Fibroblast of upper back skin (primary cell): ENCODE results near the gene HS3ST4.
"Not testable (repeated sequence)": the region's sequence is repeated elsewhere in the genome, so short reads cannot be mapped to it uniquely, and the experiment has no call there.

ENCODE experiments used
- DNase-seq: peaks from one replicate; pipeline ENCODE4 v3.0.0-alpha.2; 2013

Gene HS3ST4

DNA sequence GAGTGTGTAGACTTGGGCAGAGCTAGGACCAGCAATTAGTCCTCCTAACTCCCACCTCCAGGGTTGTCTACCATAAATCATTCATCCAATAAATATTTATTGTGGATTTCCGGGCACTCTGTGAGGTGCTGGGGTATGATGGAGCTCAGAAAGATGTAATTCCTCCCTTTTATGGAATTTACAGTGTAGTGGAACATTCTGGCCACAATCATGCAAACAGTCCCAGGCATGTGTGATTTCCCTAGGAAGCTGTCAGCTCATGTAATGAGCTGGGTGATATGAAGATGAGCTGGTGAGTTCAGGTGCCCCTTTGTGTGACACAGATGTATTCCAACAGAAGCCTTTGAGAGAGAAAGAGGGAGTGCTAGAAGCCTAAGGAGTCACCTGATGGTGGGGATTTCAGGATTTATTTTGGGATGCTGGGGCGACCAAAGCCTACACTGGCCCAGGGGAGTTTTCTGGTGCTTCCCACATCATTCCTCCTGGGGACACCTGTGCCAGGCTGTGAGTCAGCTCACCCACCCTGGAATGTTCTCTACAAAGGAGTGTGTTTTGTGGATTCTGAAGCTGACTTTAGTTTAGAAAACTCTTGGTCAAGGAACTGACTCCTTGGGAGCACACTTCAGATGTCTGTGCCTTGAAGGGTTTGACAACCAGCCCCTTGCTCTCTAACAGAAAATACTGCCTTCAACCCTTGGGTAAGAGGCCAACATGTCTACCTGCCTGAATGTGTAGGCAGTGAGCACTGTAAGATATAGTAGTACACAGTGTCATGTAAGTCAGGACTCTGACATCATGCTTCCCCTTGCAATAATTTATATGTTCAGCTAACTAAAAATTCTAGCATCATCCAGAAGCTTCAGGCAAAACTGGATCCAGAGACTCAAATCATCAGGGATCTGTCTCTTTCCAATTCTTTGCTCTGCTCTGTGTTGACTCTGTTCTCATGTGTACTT, 42.9 kb downstream of the HS3ST4 start:
- no peak for DNase-seq

DNA sequence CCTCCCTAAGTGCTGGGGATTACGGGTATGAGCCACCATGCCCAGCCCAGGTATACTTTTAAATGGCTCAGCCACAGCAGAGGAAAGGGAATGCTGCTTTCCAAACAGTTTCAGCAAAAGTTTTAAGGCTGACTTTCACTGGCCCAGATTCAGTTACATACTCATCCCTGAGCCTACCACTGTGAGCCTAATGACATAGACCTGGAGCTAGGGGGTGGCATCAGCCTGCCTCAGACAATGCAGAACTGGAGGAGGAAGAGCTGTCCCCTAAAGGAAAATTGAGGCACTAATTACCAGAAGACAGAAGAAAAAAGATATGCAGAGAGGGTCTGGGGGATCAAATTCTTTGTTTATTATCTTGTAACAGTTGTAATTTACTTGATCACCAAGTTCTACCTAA, 43.9 kb downstream of the HS3ST4 start:
- DNase-seq = no peak

DNA sequence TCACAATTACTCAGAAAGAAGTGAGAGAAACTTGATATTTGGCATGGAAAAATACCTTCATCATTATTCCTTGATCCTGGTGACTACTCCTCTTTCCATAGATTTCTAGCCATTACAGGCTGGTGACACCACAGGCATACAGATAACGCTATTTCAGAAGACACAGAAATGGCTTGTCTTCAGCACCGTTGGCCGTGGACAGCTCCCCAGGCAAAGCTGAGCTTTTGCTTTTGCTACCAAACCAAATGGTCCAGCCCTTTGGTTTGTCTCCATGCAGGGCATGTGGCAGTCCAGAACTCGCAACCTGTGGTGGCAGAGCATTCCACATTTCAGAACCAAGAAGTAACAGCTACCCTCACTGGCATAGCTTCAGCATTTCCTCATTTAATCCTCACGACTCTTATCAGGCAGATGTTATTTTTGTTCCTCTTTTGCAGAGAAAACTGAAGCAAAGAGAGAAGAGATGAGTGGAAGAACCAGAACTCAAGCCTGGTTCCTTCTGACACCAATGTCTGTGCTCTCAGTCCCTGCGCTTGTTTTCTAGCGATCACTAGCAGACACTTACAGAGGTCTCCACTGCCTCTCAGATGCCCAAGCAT, 55.5 kb downstream of the HS3ST4 start:
- no peak for DNase-seq

- no peak for DNase-seq
Observed at GRCh38 chr16:25748092-25748654, 56.4 kb downstream of the HS3ST4 start.

GRCh38 chr16:25750488-25751216, 58.9 kb downstream of the HS3ST4 start:
- no peak for DNase-seq

- DNase-seq = no peak
Observed at GRCh38 chr16:25751230-25751835, 59.6 kb downstream of the HS3ST4 start.

DNA sequence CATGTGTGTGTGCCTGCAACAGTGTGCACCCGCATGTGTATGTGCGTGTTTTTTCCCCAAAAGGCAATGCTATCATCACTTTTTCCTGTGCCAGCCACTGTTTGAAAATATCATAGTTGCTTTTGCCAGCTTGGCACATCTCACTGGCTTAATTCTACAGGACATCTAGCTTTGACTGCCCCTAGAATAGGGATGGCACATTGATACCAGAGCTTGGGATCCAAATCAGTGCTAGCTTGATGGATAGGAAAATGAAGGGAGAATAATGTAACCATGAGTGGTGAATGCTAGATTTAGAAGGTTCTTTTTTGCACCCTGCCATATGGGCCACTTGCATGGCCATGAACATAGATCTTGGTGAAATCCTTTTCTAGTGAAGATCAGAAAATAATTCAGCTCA, 72.7 kb downstream of the HS3ST4 start:
- DNase-seq = no peak

DNA sequence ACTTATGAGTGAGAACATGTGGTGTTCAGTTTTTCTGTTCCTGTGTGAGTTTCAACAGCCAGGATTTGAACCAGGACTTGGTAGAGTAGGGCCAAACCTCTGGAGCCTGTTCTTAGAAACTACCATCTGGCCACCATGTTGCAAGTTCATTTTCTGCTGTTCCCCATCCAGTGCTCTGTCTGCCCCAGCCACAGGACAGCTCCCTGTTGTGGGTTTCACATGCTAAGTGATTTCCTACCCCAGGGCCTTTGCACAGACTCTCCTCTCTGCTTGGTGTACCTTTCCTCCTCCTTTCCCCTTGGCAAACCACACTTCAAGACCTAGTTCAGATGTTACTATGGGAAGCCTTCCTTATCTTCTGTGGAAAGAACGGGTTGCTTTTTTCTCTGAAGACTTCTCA, 79.5 kb downstream of the HS3ST4 start:
- no peak for DNase-seq

- DNase-seq = no peak
Observed at GRCh38 chr16:25771812-25772568, 80.2 kb downstream of the HS3ST4 start.

- DNase-seq = not testable (repeated sequence)
Observed at GRCh38 chr16:25776214-25776613, 84.5 kb downstream of the HS3ST4 start.

- DNase-seq = no peak
Observed at GRCh38 chr16:25783226-25783625, 91.5 kb downstream of the HS3ST4 start.

- no peak for DNase-seq
Observed at GRCh38 chr16:25785361-25785760, 93.6 kb downstream of the HS3ST4 start.

- DNase-seq = no peak
Observed at GRCh38 chr16:25786748-25787147, 95.0 kb downstream of the HS3ST4 start.

GRCh38 chr16:25788637-25789036, 96.9 kb downstream of the HS3ST4 start:
- no peak for DNase-seq

GRCh38 chr16:25796239-25796638, 104.5 kb downstream of the HS3ST4 start:
- DNase-seq = no peak

- DNase-seq = no peak
Observed at GRCh38 chr16:25798065-25798464, 106.3 kb downstream of the HS3ST4 start.

DNA sequence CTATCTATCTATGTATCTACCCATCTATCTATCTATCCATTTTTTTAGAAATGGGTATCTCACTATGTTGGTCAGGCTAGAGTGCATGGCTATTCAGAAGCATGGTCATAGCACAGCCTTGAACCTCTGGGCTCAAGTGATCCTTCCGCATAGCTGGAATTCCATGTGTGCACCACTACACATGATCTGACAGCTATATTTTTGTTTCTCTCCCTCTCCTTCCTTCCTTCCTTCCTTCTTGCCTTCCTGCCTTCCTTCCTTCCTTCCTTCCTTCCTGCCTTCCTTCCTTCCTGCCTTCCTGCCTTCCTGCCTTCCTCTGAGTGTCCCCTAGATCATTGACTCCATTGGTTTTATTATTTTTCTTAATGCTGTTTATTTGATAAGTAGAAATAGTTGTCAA, 108.1 kb downstream of the HS3ST4 start:
- no peak for DNase-seq

DNA sequence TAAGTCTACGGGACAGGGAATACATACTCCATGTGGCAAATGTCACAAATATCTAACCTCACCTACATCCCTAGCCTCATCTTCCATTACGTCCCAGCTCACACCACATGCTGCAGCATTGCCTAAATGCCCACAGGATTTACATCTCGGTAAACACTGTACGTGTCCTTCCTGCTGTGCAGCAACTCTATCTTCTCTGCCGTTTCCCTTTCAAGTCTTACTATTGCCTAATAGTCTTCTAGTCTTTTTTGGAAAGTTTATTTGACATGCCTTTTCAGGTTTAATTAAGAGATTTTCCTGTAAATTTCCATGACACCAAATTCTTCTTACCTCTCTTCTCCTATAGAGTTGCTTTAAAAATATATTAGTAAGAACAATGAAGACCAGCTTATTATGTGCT, 120.5 kb downstream of the HS3ST4 start:
- no peak for DNase-seq

DNA sequence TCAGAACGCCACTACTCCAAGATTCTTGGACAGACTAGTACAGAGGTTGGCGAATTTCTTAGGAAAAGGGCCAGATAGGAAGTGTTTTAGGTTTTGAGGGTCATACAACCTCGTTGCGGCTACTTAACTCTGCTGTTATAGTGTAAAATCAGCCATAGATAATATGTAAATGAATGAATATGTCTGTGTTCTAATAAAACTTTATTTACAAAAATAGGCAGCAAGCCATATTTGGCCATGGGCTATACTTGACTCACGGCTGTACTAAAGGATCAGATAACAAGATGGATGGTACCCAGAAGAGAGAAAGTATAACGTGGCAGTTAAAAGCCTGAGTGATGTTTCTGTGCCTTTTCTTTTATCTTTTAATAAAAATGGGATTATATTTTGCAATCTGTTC, 125.5 kb downstream of the HS3ST4 start:
- no peak for DNase-seq

DNA sequence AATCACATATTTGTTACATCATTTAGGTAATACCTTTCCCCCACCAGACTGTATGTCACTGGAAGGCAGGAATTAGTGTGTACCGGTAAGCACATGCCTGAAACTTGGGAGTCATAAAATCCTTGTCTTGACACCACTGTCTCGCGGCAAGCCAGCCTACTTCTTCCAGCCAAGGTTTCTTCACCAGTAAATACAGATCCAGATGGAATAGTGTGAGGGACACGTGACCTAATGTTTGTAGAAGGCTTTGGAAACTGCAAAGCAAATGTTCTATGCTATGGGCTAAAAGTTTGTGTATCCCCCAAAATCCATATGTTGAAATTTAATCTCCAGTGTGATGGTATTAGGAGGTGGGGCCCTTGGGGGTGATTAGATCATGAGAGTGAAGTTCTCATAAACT, 126.1 kb downstream of the HS3ST4 start:
- no peak for DNase-seq

DNA sequence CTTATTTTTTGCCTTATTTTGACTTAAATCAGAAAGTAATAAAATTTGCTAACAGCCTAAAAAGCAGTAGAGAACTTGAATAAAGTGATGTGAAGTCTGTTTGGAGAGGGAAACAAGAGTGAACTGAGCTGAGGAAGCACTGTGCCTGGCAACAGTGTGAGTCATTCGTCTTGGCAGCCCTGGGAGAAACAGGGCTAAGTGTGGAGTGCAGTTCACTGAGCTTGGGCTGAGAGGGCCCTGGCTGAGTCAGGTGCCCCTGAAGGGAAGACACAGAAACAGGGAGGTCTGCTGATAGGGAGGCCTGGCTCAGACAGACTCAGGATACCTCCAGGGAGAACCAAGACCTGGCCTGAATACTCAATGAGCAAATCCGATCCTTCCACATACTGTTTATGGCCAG, 132.1 kb downstream of the HS3ST4 start:
- no peak for DNase-seq

DNA sequence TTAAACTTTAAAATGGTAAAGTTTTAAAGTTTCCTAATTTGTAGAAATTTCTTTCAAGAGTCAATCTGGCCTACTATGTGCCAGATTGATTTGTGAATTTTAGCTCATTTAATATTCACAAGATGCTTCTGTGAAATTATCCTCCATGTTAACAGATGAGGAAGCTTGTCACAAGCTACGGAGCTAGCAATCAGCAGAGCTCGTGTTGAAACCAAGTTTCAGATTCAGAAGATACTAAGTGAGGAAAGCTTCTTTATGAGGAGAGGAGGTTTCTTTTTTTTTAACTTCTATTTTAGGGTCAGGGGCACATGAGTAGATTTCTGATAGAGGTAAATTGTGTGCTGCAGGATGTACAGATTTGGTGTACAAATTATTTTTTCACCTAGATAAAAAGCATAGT, 135.9 kb downstream of the HS3ST4 start:
- no peak for DNase-seq
